Renal pelvis (tissue), 4 donors: ENCODE results near the gene PALLD. TPM values are rescaled to one million over a fixed set of nuclear protein-coding genes. Genes with fewer than 3 reads are reported as not detected.
A peak's percentile ranks its signal among the peaks of the same experiment; 100 is the strongest.

Experiments
- DNase-seq: peaks from one replicate; pipeline ENCODE4 v3.0.0-alpha.2; 2013
- polyA plus RNA-seq, 3 donors: library from polyadenylated mRNA; unstranded; fragments of 120-200 nt; gene quantifications; one replicate each; pipeline ENCODE4 v1.2.1, GENCODE V29; 2013; ENCODE audit not compliant: insufficient read length in 3 of 3

Gene PALLD
- polyA plus RNA-seq, 3 donors = 173 to 183 (median 177) TPM

DNA sequence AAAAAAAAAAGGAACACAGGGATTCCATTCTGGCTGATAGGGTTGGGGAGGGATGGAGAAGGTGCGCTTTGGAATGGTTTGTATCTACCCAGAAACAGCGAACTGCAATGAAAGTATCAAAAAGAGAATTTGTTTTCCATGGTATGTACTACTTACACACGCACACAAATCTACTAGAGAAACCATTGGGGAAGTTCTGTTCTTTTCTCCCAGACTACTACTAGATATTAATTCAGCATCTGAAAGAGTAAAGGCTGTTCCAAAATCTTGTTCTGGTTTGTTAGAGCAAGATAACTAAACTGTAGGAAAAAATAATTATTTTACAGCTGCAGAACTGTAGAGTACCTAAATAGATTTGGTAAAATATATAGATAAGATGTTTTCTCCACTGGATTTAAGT lies 394.8 kb downstream of the PALLD start:
- no peak for DNase-seq

- no peak for DNase-seq
Observed at GRCh38 chr4:168892475-168892874, 395.6 kb downstream of the PALLD start.

- no peak for DNase-seq
Observed at GRCh38 chr4:168893205-168893604, 396.4 kb downstream of the PALLD start.

DNA sequence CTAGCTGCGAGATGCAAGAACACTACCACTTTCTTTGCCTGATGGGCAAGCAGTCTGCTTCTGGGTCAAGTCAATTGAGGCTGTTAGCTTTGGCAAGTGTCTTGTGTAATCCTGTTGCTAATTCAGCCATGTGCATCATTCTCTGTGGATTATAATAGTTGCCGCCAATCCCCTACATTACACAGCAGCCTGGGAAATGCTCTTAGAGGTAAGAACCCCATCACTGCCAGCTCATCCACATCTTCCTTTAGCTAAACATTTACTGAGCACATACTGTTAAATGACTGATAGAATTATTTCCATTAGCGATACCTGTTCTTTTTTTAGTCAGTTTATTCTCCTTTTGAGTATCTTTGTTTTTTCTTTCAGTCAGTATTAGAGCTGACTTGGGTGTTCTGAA lies 397.0 kb downstream of the PALLD start:
- no peak for DNase-seq

- DNase-seq = no peak
Observed at GRCh38 chr4:168900080-168900479, 403.2 kb downstream of the PALLD start.

DNA sequence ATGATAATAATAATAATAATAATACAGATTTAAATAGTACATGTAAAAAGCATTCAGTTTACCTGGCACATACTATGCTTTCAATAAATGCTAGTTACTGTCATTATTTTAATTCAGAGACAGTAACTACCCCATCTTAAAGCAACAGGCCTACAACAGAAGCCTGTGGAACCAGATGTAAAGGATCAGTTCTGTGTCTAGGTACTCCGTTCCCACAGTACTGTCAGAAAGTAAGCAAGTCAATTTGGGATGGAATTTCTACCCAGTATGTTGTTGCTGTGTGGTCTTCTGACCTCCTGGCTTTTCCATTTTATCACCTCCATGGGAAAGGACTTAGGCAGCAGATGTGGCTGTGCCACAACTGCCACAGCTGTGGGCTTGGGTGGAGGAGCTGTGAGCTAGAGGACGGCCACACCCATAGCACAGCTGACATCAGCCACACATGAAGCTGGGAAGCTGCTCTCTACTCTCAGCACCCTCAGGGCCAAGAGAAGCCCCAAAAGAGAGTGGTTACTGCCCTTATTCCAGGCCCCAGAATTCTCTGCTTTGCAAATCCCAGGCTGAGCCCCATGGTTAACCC lies 410.4 kb downstream of the PALLD start:
- no peak for DNase-seq

- DNase-seq = no peak
Observed at GRCh38 chr4:168908093-168908492, 411.2 kb downstream of the PALLD start.

- no peak for DNase-seq
Observed at GRCh38 chr4:168908851-168909273, 412.0 kb downstream of the PALLD start.

DNA sequence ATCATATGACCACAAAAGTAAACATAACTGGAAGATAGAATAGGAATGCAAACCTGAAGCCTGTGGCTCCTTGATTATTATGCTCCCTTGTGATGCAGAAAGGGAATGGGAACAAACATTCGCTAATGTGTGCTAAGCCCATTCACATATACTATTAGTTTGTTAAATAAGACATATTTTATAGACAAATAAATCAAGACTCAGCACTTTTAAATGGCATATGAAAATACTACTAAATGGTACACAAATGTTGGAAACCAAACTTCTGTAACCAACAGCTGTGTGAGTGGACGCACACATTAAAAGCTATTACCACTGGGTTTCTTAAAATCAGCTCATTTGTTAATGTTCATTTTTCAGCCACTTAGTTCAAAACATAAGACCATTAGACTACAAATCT lies 417.2 kb downstream of the PALLD start:
- no peak for DNase-seq

DNA sequence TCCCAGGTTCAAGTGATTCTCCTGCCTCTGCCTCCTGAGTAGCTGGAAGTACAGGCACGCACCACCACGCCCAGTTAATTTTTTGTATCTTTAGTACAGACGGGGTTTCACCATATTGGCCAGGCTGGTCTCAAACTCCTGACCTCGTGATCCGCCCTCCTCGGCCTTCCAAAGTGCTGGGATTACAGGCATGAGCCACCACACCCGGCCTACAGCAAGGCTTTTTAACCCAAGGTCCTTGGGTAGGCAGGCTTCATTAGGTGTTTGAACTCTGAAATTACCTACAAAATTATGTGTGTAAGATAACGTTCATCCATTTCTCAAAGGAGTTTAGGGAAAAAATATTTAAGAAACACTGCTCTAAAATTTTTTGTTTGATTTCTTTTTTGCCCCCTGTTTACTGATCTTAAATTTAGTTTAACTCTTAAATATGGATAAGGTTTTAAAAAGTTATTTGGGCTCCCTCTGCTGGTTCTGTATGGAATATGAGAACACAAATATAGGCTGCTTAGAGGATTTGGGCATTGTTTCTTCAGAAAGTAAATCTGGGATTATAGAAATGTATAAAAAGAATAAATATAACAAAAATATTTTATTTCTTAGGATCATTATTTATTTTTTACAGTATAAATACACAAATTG lies 420.4 kb downstream of the PALLD start:
- DNase-seq = peak; percentile 45

DNA sequence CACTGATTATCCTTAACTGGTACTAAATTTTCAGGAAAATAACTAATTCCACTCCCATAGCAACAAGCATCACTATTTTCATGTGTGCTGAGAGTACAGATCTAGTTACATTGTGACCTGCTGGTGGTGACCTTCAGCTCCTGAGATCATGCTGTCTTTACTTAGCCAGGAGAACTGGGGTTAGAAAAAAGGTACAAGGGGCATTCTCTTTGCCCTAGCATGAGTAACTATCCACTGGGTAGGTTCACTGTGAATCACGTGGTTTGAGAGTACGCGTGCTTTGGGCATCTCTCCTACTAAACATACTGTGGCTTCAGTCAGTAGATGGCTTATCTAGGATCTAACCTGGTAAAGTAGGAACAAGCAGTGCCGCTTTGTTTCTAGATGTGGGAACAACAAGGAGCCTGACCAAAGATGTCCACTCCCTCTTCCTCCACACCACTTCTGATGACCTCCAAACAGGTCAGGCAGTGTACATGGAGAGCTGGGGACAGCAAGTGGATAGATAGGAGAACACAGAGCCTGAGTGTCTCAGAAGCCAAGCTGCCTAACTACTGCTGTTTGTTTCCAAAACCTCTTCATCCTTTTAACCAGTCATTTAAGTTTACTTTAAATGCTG lies 423.0 kb downstream of the PALLD start:
- no peak for DNase-seq

DNA sequence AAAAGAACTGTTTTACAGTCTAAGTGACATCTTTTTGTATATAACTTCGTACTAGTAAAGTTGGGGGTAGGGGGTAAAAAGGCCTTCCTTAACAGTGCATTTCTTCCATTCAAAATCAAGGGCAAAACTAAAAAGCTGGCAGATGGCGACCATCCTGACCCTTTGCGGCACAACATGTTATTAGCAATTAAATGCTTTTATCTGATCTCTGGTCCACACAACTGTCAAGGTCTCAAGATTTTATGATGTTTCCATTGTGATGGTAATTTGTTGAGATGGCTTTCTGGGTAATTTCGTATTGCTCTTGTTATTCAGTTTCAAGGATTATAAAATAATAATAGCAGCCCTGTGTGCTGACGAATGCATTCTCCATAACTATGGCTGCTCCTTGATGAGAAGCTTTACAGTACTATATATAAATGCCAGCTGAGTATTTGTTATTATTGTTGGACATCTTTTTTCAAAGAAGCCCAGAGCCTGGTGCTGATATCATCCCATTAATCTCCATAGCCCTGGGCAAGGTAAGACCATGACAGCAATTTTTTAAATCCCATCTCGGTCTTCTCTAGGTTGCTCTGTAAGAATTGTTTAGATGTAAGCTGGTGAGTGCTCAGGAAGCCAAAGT lies 423.7 kb downstream of the PALLD start:
- DNase-seq = no peak

- peak; percentile 75 for DNase-seq
Observed at GRCh38 chr4:168923526-168924194, 426.8 kb downstream of the PALLD start.

DNA sequence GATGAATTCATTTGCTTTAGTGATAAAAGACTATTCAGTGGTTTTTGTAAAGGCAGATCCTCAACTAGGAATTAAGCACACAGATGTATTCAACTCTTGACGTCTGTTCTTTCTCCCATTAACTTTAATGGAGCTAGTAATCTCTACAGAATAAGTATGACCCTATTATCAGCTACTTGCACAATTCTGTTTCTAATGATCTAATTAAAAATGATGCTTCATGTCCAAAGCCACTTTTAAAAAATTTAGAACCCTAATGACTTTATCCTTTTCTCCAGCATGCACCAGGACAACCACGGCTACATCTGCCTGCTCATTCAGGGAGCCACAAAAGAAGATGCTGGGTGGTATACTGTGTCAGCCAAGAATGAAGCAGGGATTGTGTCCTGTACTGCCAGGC lies 427.8 kb downstream of the PALLD start:
- DNase-seq = no peak

GRCh38 chr4:168925789-168926490 lies 429.1 kb downstream of the PALLD start:
- no peak for DNase-seq

GRCh38 chr4:168928346-168928745 lies 431.5 kb downstream of the PALLD start:
- DNase-seq = no peak

DNA sequence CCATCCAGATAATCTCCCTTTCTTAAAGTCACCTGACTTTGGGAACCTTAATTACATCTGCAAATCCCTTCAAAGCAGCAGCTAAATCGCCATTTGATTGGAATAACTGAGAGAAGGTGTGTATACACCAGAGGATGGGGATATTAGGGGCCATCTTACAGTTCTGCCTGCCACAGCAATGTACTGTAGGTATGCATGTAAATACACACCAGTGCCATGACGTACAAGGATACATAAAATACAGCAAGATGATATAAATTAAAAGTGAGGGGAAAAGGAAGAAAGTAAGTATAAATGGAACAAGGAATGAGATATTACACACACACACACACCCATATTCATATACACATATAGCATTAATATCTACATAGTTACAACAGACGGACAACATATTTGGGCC lies 432.0 kb downstream of the PALLD start:
- no peak for DNase-seq

DNA sequence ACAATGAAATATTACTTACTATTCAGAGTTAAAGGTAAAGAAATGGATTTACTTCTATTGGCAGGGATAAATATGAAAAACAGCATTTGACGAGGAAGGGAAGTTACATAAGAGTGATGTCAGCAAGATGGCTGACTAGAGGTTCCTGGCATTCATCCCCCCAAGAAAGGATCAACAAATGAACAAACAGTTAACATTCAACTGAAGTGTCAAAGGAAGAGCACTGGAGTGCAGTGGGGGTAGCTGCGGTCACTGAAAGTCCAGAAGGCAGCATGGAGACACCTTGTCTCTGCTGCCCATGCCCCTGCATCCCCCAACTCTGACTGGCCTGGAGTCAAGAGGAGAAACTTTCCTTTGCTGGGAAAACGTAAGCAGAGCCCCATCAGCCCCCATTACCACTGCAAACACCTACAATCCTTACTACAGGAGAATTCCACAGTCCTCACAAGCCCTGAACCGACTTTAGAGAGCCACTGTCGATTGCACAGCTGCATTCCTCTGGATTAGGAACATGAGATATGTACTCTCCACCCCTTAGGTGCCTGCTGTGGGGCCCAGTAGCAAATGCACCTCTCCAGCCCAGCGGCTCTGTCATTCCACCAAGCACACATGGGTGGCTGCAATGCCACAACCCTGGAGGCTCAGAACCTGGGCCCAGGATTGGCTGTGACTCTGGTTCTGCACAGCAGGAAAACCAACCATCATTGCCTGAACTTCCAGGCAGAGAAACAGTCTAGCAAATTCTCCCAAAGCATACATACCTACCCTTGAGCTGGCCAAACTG lies 433.8 kb downstream of the PALLD start:
- no peak for DNase-seq

DNA sequence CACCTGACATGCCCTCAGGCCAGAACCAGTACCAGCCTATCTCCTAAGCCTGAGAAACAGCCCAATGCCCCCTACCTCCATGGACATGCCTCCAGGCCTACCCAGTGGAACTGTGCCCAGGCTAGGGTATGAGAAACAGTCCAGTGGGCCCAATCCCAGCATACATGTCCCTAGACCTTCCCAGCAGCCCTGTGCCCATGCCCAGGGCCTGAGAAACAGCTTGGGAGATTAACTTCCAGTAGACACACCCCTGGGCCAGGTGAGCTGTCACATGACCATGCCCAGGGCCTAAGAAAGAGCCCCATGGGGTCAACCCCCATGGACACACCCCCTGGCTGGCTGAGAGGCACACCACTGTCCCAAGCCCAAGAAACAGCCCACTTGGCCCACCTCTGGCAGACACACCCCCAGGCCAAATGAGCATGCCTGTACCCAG lies 434.4 kb downstream of the PALLD start:
- no peak for DNase-seq

DNA sequence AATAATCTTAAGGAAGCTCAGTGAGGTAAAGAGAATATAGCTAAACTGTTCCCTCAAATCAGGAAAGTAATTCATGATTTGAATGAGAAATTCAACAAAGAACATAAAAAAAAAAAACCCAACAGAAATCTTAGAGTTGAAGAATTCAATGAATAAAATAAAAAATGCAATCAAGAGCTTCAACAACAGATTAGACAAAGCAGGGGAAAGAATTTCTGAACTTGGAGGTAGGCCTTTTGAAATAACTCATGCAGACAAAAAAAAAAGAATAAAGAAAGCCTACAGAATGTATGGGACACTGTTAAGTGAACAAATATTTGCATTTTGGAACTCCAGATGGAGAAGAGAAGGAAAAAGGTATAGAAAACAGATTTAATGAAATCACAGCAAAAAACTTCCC lies 435.3 kb downstream of the PALLD start:
- DNase-seq = no peak

- no peak for DNase-seq
Observed at GRCh38 chr4:168933423-168933822, 436.6 kb downstream of the PALLD start.
